ENCODE results near the gene MUSTN1. TPM values are rescaled to one million over a fixed set of nuclear protein-coding genes. Genes with fewer than 3 reads are reported as not detected.

The MUSTN1 gene
- total RNA-seq, 2 experiments from 2014 or later, result 0.28 to 1.7 TPM

DNA sequence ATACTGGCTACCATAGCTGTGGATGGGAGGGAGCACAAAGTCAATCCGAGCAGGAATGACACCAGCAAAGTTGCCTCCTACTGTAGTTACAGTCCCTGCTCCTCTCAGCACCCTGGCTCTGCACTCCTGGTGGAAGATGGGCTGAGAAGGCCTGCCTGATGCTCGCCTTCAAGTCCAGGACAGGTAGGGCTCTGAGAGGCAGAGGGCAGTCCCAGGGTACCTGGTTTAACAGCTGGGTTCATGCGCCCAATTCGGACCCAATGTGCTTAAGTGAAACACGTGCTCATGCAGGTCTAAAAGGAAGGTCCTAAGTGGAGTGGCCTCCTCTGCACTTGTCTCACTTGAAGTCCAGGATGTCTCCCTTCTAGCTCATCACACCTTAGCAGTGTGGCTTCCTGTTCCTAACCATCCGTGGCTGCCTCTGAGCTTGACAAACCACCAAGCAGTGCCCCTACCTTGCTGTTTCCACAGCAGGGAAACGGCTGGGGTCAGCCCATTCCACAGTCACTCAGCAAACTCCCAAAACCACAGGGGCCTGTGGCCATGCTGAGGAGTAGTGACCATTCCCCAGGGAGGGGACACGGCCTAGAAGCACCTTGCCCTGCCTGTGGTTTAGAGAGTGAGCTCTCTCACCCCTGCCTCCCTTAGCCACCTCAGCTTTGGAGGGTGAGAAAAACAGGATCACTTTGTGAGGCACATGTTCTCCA is 3.9 kb upstream of the MUSTN1 start:
- TF ChIP-seq EZH2phosphoT487 (IDR thresholded peaks at IDR 0.05; ENCODE audit: borderline replicate concordance, low read depth, low read length) (no peak), CTCF (conservative IDR thresholded peaks at IDR 0.05; ENCODE audit: low read length) (no peak)
- DNase-seq (ENCODE audit: low spot score), result no peak
- ChIA-PET CTCF (ENCODE audit: unreplicated experiment) (interaction anchor here (0.6 kb wide), 2 partner anchors 10 to 23 kb away, joined by 3 read pairs; no protein-coding TSS in a partner anchor), POLR2A (interaction anchor here (0.5 to 0.6 kb wide), 2 partner anchors 164 to 225 kb away, joined by 3 to 5 read pairs; no protein-coding TSS in a partner anchor)
- intact Hi-C loops (cut with micrococcal nuclease; ENCODE audit: unreplicated experiment), result no loop called here
- Histone ChIP-seq H2AFZ (ENCODE audit: low read length) (no peak overlapping the region), H3K4me3 (ENCODE audit: low read depth, low read length, poor library complexity, severe bottlenecking) (no peak overlapping the region), H3K4me2 (ENCODE audit: low read length) (no peak overlapping the region), H3K4me1 (ENCODE audit: insufficient read depth, low read length, poor library complexity, severe bottlenecking) (no peaks in the 10 kb centered on the region), H3K27ac (ENCODE audit: low read depth, low read length, poor library complexity, severe bottlenecking) (no peak overlapping the region), H4K20me1 (ENCODE audit: insufficient read depth, low read length) (no peaks in the 10 kb centered on the region), H3K79me2 (ENCODE audit: insufficient read depth, low read depth, low read length) (no peaks in the 10 kb centered on the region), H3K36me3 (ENCODE audit: insufficient read depth, low read length) (no peaks in the 10 kb centered on the region), H3K9me3 (ENCODE audit: low read length) (no peaks in the 10 kb centered on the region), H3K9me2 (ENCODE audit: insufficient read depth, low read length) (no peaks in the 10 kb centered on the region)
- BruUV-seq (replicated peaks), result no TSS peak

- POLR2A ChIA-PET, result interaction anchor here (0.5 to 1.0 kb wide), 3 partner anchors 104 to 236 kb away, joined by 3 to 4 read pairs (median 3); no protein-coding TSS in a partner anchor
Measured at GRCh38 chr3:52836986-52837385, 2.2 kb upstream of the MUSTN1 start.

More at GRCh38 chr3:52836986-52837385, 2.2 kb upstream of the MUSTN1 start:
- Histone ChIP-seq H3K9me2 (ENCODE audit: insufficient read depth, low read length) (no peaks in the 10 kb centered on the region), H3K9me3 (ENCODE audit: low read length) (no peaks in the 10 kb centered on the region), H3K4me3 (ENCODE audit: low read depth, low read length, poor library complexity, severe bottlenecking) (no peak overlapping the region), H3K4me1 (ENCODE audit: insufficient read depth, low read length, poor library complexity, severe bottlenecking) (no peaks in the 10 kb centered on the region), H3K4me2 (ENCODE audit: low read length) (no peak overlapping the region), H3K36me3 (ENCODE audit: insufficient read depth, low read length) (no peaks in the 10 kb centered on the region), H2AFZ (ENCODE audit: low read length) (no peak overlapping the region), H4K20me1 (ENCODE audit: insufficient read depth, low read length) (no peaks in the 10 kb centered on the region), H3K27ac (ENCODE audit: low read depth, low read length, poor library complexity, severe bottlenecking) (no peak overlapping the region), H3K79me2 (ENCODE audit: insufficient read depth, low read depth, low read length) (no peaks in the 10 kb centered on the region)
- no peak for DNase-seq (ENCODE audit: low spot score)
- no TSS peak for BruUV-seq (replicated peaks)
- intact Hi-C loops (cut with micrococcal nuclease; ENCODE audit: unreplicated experiment), result no loop called here
- TF ChIP-seq CTCF (conservative IDR thresholded peaks at IDR 0.05; ENCODE audit: low read length) (no peak), EZH2phosphoT487 (IDR thresholded peaks at IDR 0.05; ENCODE audit: borderline replicate concordance, low read depth, low read length) (no peak)
- CTCF ChIA-PET (ENCODE audit: unreplicated experiment), result no interaction called here

Measured in OCI-LY7 (cell line).